WTC11 (cell line): Measurements from ENCODE around the gene EXTL1. TPM values are rescaled to one million over a fixed set of nuclear protein-coding genes. Genes with fewer than 3 reads are reported as not detected.

Experiments used
- ATAC-seq: fragments of 200-7000 bp; cut with Tn5 transposase; 2 replicates; pipeline ENCODE4 v1.10.0; 2021; ENCODE audit warnings: mild to moderate bottlenecking, moderate library complexity
- CTCF ChIA-PET: fragments of 300-600 bp; sonication (Branson Sonifier 250); formaldehyde crosslinking; loops from one replicate; lab custom pipeline; 2021; ENCODE audit warnings: antibody characterized with exemption; lab: Charles Lee
- POLR2A ChIA-PET: fragments of 350-600 bp; sonication (Branson Sonifier 250); formaldehyde crosslinking; loops from one replicate; lab custom pipeline; 2021; ENCODE audit warnings: antibody characterized with exemption; lab: Charles Lee
- DNase-seq: peaks from one replicate; pipeline ENCODE4 v3.0.0; 2021; ENCODE audit warnings: low spot score
- H3K27ac Mint-ChIP-seq: 2 replicates; pipeline ENCODE4 v1.8.0; 2021; ENCODE audit warnings: mixed read lengths
- H3K27me3 Mint-ChIP-seq: 2 replicates; pipeline ENCODE4 v1.8.0; 2021; ENCODE audit warnings: low read depth, mild to moderate bottlenecking, moderate library complexity, mixed read lengths
- H3K36me3 Mint-ChIP-seq: 2 replicates; pipeline ENCODE4 v1.8.0; 2021; ENCODE audit warnings: mixed read lengths
- H3K4me1 Mint-ChIP-seq: 2 replicates; pipeline ENCODE4 v1.8.0; 2022; ENCODE audit warnings: mixed read lengths
- H3K4me3 Mint-ChIP-seq: 2 replicates; pipeline ENCODE4 v1.8.0; 2021; ENCODE audit warnings: mild to moderate bottlenecking, moderate library complexity, mixed read lengths
- H3K9me3 Mint-ChIP-seq: 2 replicates; pipeline ENCODE4 v1.8.0; 2021; ENCODE audit warnings: mixed read lengths
- ATF1 ChIP-seq: sonication (generic); formaldehyde crosslinking; IDR thresholded peaks from 2 replicates; pipeline ENCODE4 v1.8.1; 2023; ENCODE audit warnings: mild to moderate bottlenecking, moderate library complexity, missing genetic modification reagents
- CBFB ChIP-seq: sonication (generic); formaldehyde crosslinking; IDR thresholded peaks from 2 replicates; pipeline ENCODE4 v1.8.1; 2022; ENCODE audit warnings: mild to moderate bottlenecking, low read depth, missing genetic modification reagents
- ELF4 ChIP-seq: sonication (generic); formaldehyde crosslinking; IDR thresholded peaks from 2 replicates; pipeline ENCODE4 v1.8.1; 2022; ENCODE audit warnings: low read depth, mild to moderate bottlenecking, moderate library complexity, missing genetic modification reagents
- ESRRA ChIP-seq: sonication (generic); formaldehyde crosslinking; IDR thresholded peaks from 2 replicates; pipeline ENCODE4 v1.8.1; 2022; ENCODE audit warnings: mild to moderate bottlenecking, missing genetic modification reagents, borderline replicate concordance
- ETV6 ChIP-seq: sonication (generic); formaldehyde crosslinking; IDR thresholded peaks from 2 replicates; pipeline ENCODE4 v1.8.1; 2022; ENCODE audit warnings: mild to moderate bottlenecking, missing genetic modification reagents
- FOXJ3 ChIP-seq: sonication (generic); formaldehyde crosslinking; IDR thresholded peaks from 2 replicates; pipeline ENCODE4 v1.9.0; 2021; ENCODE audit warnings: missing genetic modification reagents, mild to moderate bottlenecking, borderline replicate concordance
- MYBL2 ChIP-seq: sonication (generic); formaldehyde crosslinking; IDR thresholded peaks from 2 replicates; pipeline ENCODE4 v1.8.1; 2023; ENCODE audit warnings: mild to moderate bottlenecking, moderate library complexity, missing genetic modification reagents
- NR2C2 ChIP-seq: sonication (generic); formaldehyde crosslinking; IDR thresholded peaks from 2 replicates; pipeline ENCODE4 v1.8.0; 2022; ENCODE audit warnings: mild to moderate bottlenecking, missing genetic modification reagents
- RELA ChIP-seq: sonication (generic); formaldehyde crosslinking; IDR thresholded peaks from 2 replicates; pipeline ENCODE4 v1.8.1; 2022; ENCODE audit warnings: missing genetic modification reagents, mild to moderate bottlenecking, borderline replicate concordance
- ZNF138 ChIP-seq: sonication (generic); formaldehyde crosslinking; conservative IDR thresholded peaks from 2 replicates; pipeline ENCODE4 v1.8.1; 2022; ENCODE audit warnings: mild to moderate bottlenecking, moderate library complexity, missing genetic modification reagents
- ZNF396 ChIP-seq: fragments of 250-450 bp; sonication (Bioruptor Pico); IDR thresholded peaks from 2 replicates; pipeline ENCODE4 v1.8.0; 2021; ENCODE audit warnings: mild to moderate bottlenecking, moderate library complexity, borderline replicate concordance
- total RNA-seq: library from RNA; stranded (reverse); gene quantifications from 3 replicates; pipeline ENCODE4 v1.2.3, GENCODE V29; 2021
- TF ChIP-seq, protein P1 (sequence below): fragments of 250-450 bp; sonication (Bioruptor Pico); IDR thresholded peaks from 2 replicates; pipeline ENCODE4 v1.9.0; 2021; ENCODE audit warnings: mild to moderate bottlenecking, borderline replicate concordance
- TF ChIP-seq, protein P2 (sequence below): sonication (generic); formaldehyde crosslinking; conservative IDR thresholded peaks from 2 replicates; pipeline ENCODE4 v1.8.1; 2022; ENCODE audit warnings: mild to moderate bottlenecking, missing genetic modification reagents
- TF ChIP-seq, protein P3 (sequence below): sonication (generic); formaldehyde crosslinking; IDR thresholded peaks from 2 replicates; pipeline ENCODE4 v1.8.0; 2022; ENCODE audit warnings: mild to moderate bottlenecking, missing genetic modification reagents
- TF ChIP-seq, protein P4 (sequence below): sonication (generic); formaldehyde crosslinking; IDR thresholded peaks from 2 replicates; pipeline ENCODE4 v1.8.0; 2022; ENCODE audit warnings: mild to moderate bottlenecking, missing genetic modification reagents
- TF ChIP-seq, protein P5 (sequence below): fragments of 250-450 bp; sonication (Bioruptor Pico); IDR thresholded peaks from 2 replicates; pipeline ENCODE4 v1.9.0; 2021; ENCODE audit warnings: mild to moderate bottlenecking
- TF ChIP-seq, protein P6 (sequence below): sonication (generic); formaldehyde crosslinking; IDR thresholded peaks from 2 replicates; pipeline ENCODE4 v1.8.1; 2022; ENCODE audit warnings: mild to moderate bottlenecking, moderate library complexity, missing genetic modification reagents
- TF ChIP-seq, protein P7 (sequence below): sonication (generic); formaldehyde crosslinking; IDR thresholded peaks from 2 replicates; pipeline ENCODE4 v1.8.0; 2022; ENCODE audit warnings: missing genetic modification reagents
- TF ChIP-seq, protein P8 (sequence below): fragments of 250-450 bp; sonication (Bioruptor Pico); IDR thresholded peaks from 2 replicates; pipeline ENCODE4 v2.1.2; 2022; ENCODE audit warnings: mild to moderate bottlenecking, moderate library complexity
- TF ChIP-seq, protein P9 (sequence below): sonication (generic); formaldehyde crosslinking; IDR thresholded peaks from 2 replicates; pipeline ENCODE4 v1.8.0; 2023; ENCODE audit warnings: missing genetic modification reagents

Gene EXTL1
- total RNA-seq, 1 experiment from 2014 or later: 2.1 TPM

DNA sequence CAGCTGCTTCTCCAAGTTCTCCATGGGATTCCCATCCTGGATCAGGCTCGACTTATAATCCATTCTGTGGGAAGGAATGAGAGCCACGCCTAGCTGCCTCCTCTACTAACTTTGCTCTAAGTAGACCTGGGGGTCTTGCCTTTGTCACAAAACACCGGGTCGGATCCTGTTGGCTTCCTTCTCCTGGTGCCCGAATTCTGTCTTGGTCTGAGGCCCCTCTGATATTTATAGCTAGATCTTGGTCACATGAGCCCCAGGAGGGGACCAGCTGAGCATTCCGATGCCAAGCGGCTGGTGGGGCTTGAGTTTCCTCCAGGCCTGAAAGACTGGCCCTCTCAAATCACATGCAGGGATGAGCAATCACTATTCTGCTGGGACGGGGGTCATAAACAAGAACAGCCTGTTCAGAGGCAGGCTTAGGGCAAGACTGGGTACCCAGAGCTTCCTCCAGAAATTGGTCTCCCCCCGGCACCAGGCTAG, 45.9 kb downstream of the EXTL1 start, which contains the start of gene TRIM63:
Gene TRIM63 (minus strand): TSS at position 199 of the 480 bp plus-strand sequence. CDS start 136 bp downstream, at position 63.
- Mint-ChIP-seq H3K4me3 (no peak within 1 kb of the TSS), H3K27me3 (no peaks in the 10 kb centered on the region), H3K4me1 (peaks cover 8% of the 10 kb centered on the region; the same call in 1 of the 2 replicates), H3K9me3 (no peaks in the 10 kb centered on the region), H3K36me3 (no peaks in the 10 kb centered on the region), H3K27ac (no peak within 1 kb of the TSS)
- DNase-seq (no peak), ATAC-seq (no peak)
- ChIA-PET CTCF (interaction anchor here (0.6 to 3.5 kb wide), 7 partner anchors 32 to 350 kb away, joined by 3 to 13 read pairs (median 4); partner anchors contain the start of gene CEP85), POLR2A (interaction anchor here (0.6 kb wide), 1 partner anchor 25 kb away, joined by 3 read pairs; no protein-coding TSS in a partner anchor)
- no peak for TF ChIP-seq FOXJ3 (CRISPR knock-in tag)
- TF ChIP-seq, protein P1, sequence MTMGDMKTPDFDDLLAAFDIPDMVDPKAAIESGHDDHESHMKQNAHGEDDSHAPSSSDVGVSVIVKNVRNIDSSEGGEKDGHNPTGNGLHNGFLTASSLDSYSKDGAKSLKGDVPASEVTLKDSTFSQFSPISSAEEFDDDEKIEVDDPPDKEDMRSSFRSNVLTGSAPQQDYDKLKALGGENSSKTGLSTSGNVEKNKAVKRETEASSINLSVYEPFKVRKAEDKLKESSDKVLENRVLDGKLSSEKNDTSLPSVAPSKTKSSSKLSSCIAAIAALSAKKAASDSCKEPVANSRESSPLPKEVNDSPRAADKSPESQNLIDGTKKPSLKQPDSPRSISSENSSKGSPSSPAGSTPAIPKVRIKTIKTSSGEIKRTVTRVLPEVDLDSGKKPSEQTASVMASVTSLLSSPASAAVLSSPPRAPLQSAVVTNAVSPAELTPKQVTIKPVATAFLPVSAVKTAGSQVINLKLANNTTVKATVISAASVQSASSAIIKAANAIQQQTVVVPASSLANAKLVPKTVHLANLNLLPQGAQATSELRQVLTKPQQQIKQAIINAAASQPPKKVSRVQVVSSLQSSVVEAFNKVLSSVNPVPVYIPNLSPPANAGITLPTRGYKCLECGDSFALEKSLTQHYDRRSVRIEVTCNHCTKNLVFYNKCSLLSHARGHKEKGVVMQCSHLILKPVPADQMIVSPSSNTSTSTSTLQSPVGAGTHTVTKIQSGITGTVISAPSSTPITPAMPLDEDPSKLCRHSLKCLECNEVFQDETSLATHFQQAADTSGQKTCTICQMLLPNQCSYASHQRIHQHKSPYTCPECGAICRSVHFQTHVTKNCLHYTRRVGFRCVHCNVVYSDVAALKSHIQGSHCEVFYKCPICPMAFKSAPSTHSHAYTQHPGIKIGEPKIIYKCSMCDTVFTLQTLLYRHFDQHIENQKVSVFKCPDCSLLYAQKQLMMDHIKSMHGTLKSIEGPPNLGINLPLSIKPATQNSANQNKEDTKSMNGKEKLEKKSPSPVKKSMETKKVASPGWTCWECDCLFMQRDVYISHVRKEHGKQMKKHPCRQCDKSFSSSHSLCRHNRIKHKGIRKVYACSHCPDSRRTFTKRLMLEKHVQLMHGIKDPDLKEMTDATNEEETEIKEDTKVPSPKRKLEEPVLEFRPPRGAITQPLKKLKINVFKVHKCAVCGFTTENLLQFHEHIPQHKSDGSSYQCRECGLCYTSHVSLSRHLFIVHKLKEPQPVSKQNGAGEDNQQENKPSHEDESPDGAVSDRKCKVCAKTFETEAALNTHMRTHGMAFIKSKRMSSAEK (CRISPR knock-in tag): no peak
- TF ChIP-seq, protein P2, sequence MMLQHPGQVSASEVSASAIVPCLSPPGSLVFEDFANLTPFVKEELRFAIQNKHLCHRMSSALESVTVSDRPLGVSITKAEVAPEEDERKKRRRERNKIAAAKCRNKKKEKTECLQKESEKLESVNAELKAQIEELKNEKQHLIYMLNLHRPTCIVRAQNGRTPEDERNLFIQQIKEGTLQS (CRISPR knock-in tag): no peak
- no peak for TF ChIP-seq ESRRA (CRISPR knock-in tag)
- TF ChIP-seq, protein P3, sequence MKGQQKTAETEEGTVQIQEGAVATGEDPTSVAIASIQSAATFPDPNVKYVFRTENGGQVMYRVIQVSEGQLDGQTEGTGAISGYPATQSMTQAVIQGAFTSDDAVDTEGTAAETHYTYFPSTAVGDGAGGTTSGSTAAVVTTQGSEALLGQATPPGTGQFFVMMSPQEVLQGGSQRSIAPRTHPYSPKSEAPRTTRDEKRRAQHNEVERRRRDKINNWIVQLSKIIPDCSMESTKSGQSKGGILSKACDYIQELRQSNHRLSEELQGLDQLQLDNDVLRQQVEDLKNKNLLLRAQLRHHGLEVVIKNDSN (CRISPR knock-in tag): no peak
- TF ChIP-seq, protein P4, sequence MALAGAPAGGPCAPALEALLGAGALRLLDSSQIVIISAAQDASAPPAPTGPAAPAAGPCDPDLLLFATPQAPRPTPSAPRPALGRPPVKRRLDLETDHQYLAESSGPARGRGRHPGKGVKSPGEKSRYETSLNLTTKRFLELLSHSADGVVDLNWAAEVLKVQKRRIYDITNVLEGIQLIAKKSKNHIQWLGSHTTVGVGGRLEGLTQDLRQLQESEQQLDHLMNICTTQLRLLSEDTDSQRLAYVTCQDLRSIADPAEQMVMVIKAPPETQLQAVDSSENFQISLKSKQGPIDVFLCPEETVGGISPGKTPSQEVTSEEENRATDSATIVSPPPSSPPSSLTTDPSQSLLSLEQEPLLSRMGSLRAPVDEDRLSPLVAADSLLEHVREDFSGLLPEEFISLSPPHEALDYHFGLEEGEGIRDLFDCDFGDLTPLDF: no peak
- TF ChIP-seq, protein P5, sequence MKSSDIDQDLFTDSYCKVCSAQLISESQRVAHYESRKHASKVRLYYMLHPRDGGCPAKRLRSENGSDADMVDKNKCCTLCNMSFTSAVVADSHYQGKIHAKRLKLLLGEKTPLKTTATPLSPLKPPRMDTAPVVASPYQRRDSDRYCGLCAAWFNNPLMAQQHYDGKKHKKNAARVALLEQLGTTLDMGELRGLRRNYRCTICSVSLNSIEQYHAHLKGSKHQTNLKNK (CRISPR knock-in tag): no peak
- TF ChIP-seq NR2C2 (CRISPR knock-in tag): no peak
- no peak for TF ChIP-seq MYBL2
- TF ChIP-seq, protein P6, sequence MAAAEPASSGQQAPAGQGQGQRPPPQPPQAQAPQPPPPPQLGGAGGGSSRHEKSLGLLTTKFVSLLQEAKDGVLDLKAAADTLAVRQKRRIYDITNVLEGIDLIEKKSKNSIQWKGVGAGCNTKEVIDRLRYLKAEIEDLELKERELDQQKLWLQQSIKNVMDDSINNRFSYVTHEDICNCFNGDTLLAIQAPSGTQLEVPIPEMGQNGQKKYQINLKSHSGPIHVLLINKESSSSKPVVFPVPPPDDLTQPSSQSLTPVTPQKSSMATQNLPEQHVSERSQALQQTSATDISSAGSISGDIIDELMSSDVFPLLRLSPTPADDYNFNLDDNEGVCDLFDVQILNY (CRISPR knock-in tag): no peak
- TF ChIP-seq CBFB (CRISPR knock-in tag): no peak
- TF ChIP-seq ELF4 (CRISPR knock-in tag): no peak
- TF ChIP-seq, protein P7, sequence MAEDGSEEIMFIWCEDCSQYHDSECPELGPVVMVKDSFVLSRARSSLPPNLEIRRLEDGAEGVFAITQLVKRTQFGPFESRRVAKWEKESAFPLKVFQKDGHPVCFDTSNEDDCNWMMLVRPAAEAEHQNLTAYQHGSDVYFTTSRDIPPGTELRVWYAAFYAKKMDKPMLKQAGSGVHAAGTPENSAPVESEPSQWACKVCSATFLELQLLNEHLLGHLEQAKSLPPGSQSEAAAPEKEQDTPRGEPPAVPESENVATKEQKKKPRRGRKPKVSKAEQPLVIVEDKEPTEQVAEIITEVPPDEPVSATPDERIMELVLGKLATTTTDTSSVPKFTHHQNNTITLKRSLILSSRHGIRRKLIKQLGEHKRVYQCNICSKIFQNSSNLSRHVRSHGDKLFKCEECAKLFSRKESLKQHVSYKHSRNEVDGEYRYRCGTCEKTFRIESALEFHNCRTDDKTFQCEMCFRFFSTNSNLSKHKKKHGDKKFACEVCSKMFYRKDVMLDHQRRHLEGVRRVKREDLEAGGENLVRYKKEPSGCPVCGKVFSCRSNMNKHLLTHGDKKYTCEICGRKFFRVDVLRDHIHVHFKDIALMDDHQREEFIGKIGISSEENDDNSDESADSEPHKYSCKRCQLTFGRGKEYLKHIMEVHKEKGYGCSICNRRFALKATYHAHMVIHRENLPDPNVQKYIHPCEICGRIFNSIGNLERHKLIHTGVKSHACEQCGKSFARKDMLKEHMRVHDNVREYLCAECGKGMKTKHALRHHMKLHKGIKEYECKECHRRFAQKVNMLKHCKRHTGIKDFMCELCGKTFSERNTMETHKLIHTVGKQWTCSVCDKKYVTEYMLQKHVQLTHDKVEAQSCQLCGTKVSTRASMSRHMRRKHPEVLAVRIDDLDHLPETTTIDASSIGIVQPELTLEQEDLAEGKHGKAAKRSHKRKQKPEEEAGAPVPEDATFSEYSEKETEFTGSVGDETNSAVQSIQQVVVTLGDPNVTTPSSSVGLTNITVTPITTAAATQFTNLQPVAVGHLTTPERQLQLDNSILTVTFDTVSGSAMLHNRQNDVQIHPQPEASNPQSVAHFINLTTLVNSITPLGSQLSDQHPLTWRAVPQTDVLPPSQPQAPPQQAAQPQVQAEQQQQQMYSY (CRISPR knock-in tag): no peak
- TF ChIP-seq RELA (CRISPR knock-in tag): no peak
- TF ChIP-seq ZNF396: no peak
- TF ChIP-seq, protein P8, sequence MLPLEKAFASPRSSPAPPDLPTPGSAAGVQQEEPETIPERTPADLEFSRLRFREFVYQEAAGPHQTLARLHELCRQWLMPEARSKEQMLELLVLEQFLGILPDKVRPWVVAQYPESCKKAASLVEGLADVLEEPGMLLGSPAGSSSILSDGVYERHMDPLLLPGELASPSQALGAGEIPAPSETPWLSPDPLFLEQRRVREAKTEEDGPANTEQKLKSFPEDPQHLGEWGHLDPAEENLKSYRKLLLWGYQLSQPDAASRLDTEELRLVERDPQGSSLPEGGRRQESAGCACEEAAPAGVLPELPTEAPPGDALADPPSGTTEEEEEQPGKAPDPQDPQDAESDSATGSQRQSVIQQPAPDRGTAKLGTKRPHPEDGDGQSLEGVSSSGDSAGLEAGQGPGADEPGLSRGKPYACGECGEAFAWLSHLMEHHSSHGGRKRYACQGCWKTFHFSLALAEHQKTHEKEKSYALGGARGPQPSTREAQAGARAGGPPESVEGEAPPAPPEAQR: no peak
- TF ChIP-seq ETV6 (CRISPR knock-in tag): no peak
- TF ChIP-seq, protein P9, sequence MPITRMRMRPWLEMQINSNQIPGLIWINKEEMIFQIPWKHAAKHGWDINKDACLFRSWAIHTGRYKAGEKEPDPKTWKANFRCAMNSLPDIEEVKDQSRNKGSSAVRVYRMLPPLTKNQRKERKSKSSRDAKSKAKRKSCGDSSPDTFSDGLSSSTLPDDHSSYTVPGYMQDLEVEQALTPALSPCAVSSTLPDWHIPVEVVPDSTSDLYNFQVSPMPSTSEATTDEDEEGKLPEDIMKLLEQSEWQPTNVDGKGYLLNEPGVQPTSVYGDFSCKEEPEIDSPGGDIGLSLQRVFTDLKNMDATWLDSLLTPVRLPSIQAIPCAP: no peak
- no peak for TF ChIP-seq ZNF138 (CRISPR knock-in tag)
- TF ChIP-seq ATF1 (CRISPR knock-in tag): no peak
